DOHH2 (cell line): ENCODE results near the gene PTPN4.

ENCODE experiments used
- EZH2phosphoT487 ChIP-seq: fragments of 200-600 bp; sonication (generic); IDR thresholded peaks from 2 replicates; pipeline ENCODE4 v1.6.1; 2017; ENCODE audit warnings: borderline replicate concordance, mild to moderate bottlenecking, antibody characterized with exemption, low read length, moderate library complexity, mixed read lengths
- TF ChIP-seq, protein P1 (sequence below): fragments of 200-600 bp; sonication (generic); IDR thresholded peaks from one replicate; pipeline ENCODE4 v1.5.1; 2014; ENCODE audit warnings: antibody characterized with exemption, mild to moderate bottlenecking, low read depth, low read length; ENCODE audit not compliant: poor library complexity, severe bottlenecking

- no peak for TF ChIP-seq EZH2phosphoT487
- TF ChIP-seq, protein P1, sequence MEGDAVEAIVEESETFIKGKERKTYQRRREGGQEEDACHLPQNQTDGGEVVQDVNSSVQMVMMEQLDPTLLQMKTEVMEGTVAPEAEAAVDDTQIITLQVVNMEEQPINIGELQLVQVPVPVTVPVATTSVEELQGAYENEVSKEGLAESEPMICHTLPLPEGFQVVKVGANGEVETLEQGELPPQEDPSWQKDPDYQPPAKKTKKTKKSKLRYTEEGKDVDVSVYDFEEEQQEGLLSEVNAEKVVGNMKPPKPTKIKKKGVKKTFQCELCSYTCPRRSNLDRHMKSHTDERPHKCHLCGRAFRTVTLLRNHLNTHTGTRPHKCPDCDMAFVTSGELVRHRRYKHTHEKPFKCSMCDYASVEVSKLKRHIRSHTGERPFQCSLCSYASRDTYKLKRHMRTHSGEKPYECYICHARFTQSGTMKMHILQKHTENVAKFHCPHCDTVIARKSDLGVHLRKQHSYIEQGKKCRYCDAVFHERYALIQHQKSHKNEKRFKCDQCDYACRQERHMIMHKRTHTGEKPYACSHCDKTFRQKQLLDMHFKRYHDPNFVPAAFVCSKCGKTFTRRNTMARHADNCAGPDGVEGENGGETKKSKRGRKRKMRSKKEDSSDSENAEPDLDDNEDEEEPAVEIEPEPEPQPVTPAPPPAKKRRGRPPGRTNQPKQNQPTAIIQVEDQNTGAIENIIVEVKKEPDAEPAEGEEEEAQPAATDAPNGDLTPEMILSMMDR: no peak
These were observed 187.8 kb downstream of the PTPN4 start for GRCh38 chr2:119947535-119947934.
